HL-60 (cell line): Measurements from ENCODE around the gene ACOT9.
"Not testable (repeated sequence)": the region's sequence is repeated elsewhere in the genome, so short reads cannot be mapped to it uniquely, and the experiment has no call there.

ENCODE experiments used
- DNase-seq, 2 experiments: peaks; one replicate each; pipeline ENCODE4 v3.0.0-alpha.2; 2010 to 2020; ENCODE audit warnings: low read depth in 1 of 2, low spot score in 1 of 2
- H3K27ac ChIP-seq: fragments of 250-450 bp; sonication (Bioruptor Pico); replicated peaks from 2 replicates; pipeline ENCODE4 v1.5.1; 2020; ENCODE audit warnings: mild to moderate bottlenecking, moderate library complexity
- H3K27me3 ChIP-seq: fragments of 250-450 bp; sonication (Bioruptor Pico); 2 replicates; pipeline ENCODE4 v1.5.1; 2021; ENCODE audit warnings: mild to moderate bottlenecking, moderate library complexity; ENCODE audit not compliant: insufficient read depth, poor library complexity, severe bottlenecking
- H3K4me3 ChIP-seq: replicated peaks from 2 replicates; pipeline ENCODE4 v1.5.1; 2011; ENCODE audit warnings: mild to moderate bottlenecking, control low read depth, low read length; ENCODE audit not compliant: insufficient read depth
- GABPA ChIP-seq: IDR thresholded peaks from 2 replicates; pipeline ENCODE4 v1.6.1; 2012; ENCODE audit warnings: low read depth
- POLR2AphosphoS5 ChIP-seq: IDR thresholded peaks from 2 replicates; pipeline ENCODE4 v1.6.1; 2012; ENCODE audit warnings: low read depth
- SPI1 ChIP-seq: IDR thresholded peaks from 2 replicates; pipeline ENCODE4 v1.6.1; 2012; ENCODE audit warnings: low read depth, mild to moderate bottlenecking, borderline replicate concordance
- TF ChIP-seq, protein P1 (sequence below): IDR thresholded peaks from 2 replicates; pipeline ENCODE4 v1.6.1; 2012; ENCODE audit warnings: low read depth; ENCODE audit not compliant: insufficient replicate concordance
- TF ChIP-seq, protein P2 (sequence below): IDR thresholded peaks from one replicate; pipeline ENCODE4 v1.5.1; 2011; ENCODE audit warnings: low read length, control low read depth, inconsistent platforms; ENCODE audit not compliant: insufficient read depth

The ACOT9 gene

DNA sequence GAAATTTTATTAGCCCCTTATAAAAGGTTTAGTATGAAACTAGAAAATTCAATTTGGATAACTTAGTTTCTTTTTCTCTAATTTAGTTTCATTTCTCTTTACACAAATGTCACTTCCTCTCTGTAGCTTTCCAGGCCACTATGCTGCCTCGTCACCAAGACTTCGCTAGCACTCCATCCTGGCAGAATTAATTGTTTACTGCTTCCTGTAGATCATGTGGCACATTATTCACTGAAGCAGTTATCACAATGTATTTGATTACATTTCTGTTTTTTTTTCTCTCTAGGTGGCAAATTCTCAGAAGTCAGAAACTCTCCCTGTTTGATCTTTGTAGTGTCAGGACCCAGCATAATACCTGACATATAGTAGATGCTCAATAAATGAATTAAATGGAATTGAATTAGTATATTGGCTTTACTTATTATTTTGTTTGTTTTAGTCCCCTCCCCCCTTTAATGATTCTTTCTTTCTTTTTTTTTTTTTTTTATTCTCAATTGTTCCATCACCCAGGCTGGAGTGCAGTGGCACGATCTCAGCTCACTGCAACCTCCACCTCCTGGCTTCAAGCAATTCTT lies 30.6 kb upstream of the ACOT9 start:
- no peak overlapping the region for H3K4me3 ChIP-seq
- DNase-seq, result no peak
- H3K27me3 ChIP-seq, result no peaks in the 10 kb centered on the region
- H3K27ac ChIP-seq, result no peak overlapping the region
- TF ChIP-seq POLR2AphosphoS5, result no peak
- TF ChIP-seq SPI1, result peak; percentile 76

DNA sequence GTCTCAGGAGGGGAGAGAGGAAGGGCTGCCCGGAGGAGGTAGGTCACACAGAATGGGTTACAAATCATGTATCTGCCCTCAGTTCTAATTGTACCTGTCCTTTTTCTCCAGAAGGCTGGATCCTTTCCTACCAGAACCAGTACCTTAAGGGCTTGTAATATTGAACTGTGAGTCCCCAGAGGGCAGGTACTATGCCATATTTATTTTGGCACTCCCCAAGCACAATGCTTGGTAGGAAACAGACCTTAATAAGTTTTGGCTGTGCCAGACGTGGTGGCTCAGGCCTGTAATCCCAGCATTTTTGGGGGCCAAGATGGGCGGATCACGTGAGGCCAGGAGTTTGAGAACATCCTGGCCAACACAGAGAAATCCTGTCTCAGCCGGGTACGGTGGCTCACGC lies 28.0 kb upstream of the ACOT9 start:
- DNase-seq, H3K4me3 ChIP-seq, H3K27me3 ChIP-seq, H3K27ac ChIP-seq: not testable (repeated sequence)

DNA sequence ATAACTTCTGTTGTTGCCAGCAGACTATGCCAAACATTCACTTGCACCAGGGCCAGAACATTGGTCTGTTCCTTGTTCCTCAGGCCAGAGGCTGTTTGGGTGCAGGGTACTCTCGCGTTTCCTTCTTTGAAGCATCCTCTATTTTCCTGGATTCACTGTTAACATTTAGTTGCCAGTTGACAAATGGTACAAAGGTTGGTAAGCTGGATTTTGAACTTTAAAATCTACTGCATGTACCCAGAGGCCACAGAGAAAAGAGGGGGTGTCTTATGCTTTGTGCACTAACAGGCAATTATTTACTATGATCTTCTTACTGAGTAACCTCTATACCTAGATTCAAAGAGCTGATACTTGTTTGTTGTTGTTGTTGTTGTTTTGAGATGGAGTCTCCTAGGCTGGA lies 27.1 kb upstream of the ACOT9 start:
- no peak for DNase-seq
- H3K27ac ChIP-seq, result no peak overlapping the region
- TF ChIP-seq, protein P1, sequence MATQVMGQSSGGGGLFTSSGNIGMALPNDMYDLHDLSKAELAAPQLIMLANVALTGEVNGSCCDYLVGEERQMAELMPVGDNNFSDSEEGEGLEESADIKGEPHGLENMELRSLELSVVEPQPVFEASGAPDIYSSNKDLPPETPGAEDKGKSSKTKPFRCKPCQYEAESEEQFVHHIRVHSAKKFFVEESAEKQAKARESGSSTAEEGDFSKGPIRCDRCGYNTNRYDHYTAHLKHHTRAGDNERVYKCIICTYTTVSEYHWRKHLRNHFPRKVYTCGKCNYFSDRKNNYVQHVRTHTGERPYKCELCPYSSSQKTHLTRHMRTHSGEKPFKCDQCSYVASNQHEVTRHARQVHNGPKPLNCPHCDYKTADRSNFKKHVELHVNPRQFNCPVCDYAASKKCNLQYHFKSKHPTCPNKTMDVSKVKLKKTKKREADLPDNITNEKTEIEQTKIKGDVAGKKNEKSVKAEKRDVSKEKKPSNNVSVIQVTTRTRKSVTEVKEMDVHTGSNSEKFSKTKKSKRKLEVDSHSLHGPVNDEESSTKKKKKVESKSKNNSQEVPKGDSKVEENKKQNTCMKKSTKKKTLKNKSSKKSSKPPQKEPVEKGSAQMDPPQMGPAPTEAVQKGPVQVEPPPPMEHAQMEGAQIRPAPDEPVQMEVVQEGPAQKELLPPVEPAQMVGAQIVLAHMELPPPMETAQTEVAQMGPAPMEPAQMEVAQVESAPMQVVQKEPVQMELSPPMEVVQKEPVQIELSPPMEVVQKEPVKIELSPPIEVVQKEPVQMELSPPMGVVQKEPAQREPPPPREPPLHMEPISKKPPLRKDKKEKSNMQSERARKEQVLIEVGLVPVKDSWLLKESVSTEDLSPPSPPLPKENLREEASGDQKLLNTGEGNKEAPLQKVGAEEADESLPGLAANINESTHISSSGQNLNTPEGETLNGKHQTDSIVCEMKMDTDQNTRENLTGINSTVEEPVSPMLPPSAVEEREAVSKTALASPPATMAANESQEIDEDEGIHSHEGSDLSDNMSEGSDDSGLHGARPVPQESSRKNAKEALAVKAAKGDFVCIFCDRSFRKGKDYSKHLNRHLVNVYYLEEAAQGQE, result no peak
- TF ChIP-seq GABPA (no peak), SPI1 (no peak), POLR2AphosphoS5 (no peak)
- TF ChIP-seq, protein P2, sequence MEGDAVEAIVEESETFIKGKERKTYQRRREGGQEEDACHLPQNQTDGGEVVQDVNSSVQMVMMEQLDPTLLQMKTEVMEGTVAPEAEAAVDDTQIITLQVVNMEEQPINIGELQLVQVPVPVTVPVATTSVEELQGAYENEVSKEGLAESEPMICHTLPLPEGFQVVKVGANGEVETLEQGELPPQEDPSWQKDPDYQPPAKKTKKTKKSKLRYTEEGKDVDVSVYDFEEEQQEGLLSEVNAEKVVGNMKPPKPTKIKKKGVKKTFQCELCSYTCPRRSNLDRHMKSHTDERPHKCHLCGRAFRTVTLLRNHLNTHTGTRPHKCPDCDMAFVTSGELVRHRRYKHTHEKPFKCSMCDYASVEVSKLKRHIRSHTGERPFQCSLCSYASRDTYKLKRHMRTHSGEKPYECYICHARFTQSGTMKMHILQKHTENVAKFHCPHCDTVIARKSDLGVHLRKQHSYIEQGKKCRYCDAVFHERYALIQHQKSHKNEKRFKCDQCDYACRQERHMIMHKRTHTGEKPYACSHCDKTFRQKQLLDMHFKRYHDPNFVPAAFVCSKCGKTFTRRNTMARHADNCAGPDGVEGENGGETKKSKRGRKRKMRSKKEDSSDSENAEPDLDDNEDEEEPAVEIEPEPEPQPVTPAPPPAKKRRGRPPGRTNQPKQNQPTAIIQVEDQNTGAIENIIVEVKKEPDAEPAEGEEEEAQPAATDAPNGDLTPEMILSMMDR, result no peak

DNA sequence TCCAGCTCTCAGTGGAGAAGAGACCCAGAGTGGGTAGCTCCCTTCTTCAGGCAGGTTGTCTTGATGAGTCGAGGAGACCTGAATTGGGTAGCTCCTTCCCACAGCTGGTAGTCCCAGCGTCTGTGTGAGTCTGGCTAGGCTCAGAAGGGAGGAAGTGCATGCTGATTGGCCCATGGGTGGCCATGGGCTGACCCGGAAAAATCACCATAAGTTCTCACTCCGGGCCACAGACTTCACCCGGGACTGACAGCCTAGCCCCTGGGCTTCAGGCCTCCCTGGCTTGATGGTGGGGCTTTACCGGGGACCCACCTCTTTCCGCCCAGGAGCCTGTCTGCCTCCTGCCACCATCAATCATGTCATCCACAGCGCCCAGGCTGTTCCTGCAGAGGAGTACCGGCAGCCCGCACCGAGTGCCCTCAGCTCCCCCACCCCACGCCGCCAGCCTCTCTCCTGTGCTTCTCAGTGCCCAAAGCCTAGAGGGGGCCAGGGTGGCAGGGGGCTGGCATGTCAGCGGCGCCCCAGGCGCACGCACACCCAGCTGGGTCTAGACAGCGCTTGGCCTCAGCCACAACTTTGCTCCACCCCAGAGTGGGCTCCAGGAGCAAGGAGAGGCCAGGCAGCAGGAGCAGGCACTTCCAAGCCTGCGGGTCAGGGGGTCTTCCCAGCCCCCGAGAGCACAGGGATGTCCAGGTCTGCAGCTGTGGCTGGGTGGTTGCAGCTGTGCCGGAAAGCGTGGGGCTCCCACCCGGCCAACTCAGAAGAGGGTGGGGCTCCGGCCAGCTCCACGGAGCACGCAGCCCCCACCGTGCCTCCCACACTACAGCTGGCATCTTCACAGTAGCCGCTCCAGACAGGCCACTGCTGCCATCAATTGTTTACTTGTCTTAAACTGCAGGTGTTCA lies 23.8 kb upstream of the ACOT9 start:
- Histone ChIP-seq H3K27me3 (no peaks in the 10 kb centered on the region), H3K4me3 (no peak overlapping the region), H3K27ac (no peak overlapping the region)
- no peak for DNase-seq
- no peak for TF ChIP-seq GABPA
- TF ChIP-seq, protein P1, result no peak
- no peak for TF ChIP-seq SPI1
- TF ChIP-seq POLR2AphosphoS5, result no peak
- TF ChIP-seq, protein P2, result no peak

More for the DNA sequence above, 27.1 kb upstream of the ACOT9 start:
- Histone ChIP-seq H3K4me3 (no peak overlapping the region), H3K27me3 (no peaks in the 10 kb centered on the region)
